Measurements from ENCODE around the gene CLEC4M.

CLEC4M gene, protein sequence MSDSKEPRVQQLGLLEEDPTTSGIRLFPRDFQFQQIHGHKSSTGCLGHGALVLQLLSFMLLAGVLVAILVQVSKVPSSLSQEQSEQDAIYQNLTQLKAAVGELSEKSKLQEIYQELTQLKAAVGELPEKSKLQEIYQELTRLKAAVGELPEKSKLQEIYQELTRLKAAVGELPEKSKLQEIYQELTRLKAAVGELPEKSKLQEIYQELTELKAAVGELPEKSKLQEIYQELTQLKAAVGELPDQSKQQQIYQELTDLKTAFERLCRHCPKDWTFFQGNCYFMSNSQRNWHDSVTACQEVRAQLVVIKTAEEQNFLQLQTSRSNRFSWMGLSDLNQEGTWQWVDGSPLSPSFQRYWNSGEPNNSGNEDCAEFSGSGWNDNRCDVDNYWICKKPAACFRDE

DNA sequence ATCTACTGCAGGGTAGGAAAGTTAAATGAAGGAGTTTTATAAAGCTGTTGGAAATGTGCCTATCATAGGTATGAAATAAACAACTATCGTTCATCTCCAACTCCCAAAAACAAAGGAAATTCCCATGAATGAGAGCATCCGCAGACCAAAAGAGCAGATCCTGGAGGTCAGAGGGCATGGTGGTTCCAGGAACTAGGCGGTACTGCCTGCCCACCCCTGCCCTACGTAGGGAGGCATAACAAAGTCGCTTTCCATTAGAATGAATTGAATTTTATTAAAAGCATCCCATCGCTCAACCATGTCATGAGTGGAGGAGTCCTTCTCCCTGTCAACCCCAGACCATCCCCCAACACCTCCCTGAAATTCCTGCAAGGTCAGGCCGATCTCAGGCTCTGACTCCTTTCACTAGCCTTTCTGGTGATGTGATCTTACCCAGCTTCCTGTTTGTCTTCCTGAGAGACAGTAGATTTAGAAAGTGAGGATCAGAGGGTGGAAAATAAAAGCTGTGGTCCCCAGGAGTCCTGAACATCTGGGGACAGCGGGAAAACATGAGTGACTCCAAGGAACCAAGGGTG lies at the start of gene CLEC4M:
CLEC4M (plus strand) TSS at position 525 of the 575 bp plus-strand sequence; CDS start at position 549, 24 bp downstream.
- TF ChIP-seq, protein P1, sequence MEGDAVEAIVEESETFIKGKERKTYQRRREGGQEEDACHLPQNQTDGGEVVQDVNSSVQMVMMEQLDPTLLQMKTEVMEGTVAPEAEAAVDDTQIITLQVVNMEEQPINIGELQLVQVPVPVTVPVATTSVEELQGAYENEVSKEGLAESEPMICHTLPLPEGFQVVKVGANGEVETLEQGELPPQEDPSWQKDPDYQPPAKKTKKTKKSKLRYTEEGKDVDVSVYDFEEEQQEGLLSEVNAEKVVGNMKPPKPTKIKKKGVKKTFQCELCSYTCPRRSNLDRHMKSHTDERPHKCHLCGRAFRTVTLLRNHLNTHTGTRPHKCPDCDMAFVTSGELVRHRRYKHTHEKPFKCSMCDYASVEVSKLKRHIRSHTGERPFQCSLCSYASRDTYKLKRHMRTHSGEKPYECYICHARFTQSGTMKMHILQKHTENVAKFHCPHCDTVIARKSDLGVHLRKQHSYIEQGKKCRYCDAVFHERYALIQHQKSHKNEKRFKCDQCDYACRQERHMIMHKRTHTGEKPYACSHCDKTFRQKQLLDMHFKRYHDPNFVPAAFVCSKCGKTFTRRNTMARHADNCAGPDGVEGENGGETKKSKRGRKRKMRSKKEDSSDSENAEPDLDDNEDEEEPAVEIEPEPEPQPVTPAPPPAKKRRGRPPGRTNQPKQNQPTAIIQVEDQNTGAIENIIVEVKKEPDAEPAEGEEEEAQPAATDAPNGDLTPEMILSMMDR (conservative IDR thresholded peaks at IDR 0.05; ENCODE audit: low read depth, low read length) = no peak
- H3K4me3 ChIP-seq (ENCODE audit: low read length) = no peak within 1 kb of the TSS
- no peak for DNase-seq (ENCODE audit: low read depth)

DNA sequence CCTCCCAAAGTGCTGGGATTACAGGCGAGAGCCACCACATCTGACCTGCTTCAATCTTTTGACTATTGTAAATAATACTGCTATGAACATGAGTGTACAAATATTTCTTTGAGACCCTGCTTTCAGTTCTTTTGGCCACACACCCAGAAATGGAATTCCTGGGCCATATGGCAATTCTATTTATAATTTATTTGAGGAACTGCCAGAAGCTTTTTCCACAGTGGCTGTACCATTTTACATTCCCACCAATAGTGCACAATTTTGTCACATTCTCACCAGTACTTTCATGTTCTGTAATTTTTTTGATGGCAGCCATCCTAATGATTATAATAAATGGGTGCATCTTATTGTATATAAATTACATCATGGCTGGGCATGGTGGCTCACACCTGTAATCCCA lies 47.4 kb upstream of the CLEC4M start:
- TF ChIP-seq, protein P1 (conservative IDR thresholded peaks at IDR 0.05; ENCODE audit: low read depth, low read length) = no peak
- no peak overlapping the region for H3K4me3 ChIP-seq (ENCODE audit: low read length)
- DNase-seq (ENCODE audit: low read depth) = no peak

DNA sequence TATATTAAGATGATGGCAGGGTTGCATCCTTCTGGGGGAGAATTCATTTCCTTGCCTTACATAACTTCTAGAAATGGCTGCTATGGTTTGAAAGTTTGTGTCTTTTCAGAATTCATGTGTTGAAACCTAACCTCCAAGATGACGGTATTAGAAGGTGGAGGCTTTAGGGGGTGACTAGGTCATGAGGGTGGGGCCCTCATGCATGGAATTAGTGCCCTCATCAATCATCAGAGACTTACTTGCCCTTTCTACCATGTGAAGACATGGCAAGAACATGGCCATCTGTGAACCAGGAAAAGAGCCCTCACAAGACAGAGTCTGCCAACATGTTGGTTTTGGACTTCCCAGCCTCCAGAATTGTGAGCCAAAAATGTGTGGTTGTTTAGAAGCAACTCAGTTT lies 46.3 kb upstream of the CLEC4M start:
- no peak overlapping the region for H3K4me3 ChIP-seq (ENCODE audit: low read length)
- TF ChIP-seq, protein P1 (conservative IDR thresholded peaks at IDR 0.05; ENCODE audit: low read depth, low read length) = no peak

DNA sequence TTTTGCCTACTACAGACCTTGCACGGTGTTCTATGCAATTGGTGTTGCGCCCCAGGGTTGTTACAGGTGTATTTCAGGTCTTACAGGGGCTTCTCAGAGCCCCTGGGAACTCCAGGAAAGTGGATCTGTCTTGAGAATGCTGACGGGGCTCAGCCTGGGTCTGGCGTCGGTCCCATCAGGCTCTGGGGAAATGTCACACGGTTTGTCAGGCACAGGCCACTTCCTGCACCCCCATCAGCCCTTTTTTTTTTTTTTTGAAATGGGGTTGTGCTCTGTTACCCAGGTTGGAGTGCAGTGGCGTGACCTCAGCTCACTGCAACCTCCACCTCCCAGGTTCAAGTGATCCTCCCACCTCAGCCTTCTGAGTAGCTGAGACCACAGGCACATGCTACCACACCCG lies 44.4 kb upstream of the CLEC4M start:
- DNase-seq (ENCODE audit: low read depth) = no peak
- TF ChIP-seq, protein P1 (conservative IDR thresholded peaks at IDR 0.05; ENCODE audit: low read depth, low read length) = no peak
- H3K4me3 ChIP-seq (ENCODE audit: low read length) = no peak overlapping the region

More for the DNA sequence above, 46.3 kb upstream of the CLEC4M start:
- DNase-seq (ENCODE audit: low read depth) = no peak

DNA sequence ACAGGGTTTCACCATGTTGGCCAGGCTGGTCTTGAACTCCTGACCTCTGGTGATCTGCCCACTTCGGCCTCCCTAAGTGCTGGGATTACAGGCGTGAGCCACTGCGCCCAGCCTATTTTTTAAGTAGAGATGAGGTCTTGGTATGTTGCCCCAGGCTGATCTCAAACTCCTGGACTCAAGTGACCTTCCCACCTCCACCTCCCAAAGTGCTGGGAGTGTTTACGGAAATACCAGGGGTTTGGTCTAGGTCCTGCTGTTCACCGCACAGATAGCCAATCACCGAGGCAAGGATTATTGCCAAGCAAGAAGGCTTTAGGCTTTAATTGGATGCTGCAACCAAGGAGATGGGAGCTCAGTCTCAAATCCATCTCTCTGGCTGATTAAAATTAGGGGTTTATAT lies 42.7 kb upstream of the CLEC4M start:
- TF ChIP-seq, protein P1 (conservative IDR thresholded peaks at IDR 0.05; ENCODE audit: low read depth, low read length) = no peak
- no peak for DNase-seq (ENCODE audit: low read depth)
- no peak overlapping the region for H3K4me3 ChIP-seq (ENCODE audit: low read length)

DNA sequence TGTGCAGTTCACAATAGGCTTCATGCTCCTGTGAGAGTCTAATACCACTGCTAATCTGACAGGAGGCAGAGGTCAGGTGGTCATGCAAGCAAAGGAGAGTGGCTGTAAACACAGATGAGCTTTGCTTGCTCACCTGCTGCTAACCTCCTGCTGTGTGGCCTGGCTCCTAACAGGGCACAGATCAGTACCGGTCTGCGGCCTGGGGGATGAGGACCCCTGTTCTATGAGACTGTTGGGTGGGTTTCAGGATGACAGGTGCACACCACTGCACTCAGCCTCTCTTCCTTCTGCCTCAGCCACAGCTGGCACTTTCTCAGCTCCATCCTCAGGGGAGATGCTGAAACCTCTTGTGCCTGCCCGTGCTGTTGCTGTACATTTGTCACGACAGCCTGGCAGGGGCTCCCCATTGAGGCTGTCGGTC lies 40.8 kb upstream of the CLEC4M start:
- TF ChIP-seq, protein P1 (conservative IDR thresholded peaks at IDR 0.05; ENCODE audit: low read depth, low read length) = no peak
- DNase-seq (ENCODE audit: low read depth) = no peak
- no peak overlapping the region for H3K4me3 ChIP-seq (ENCODE audit: low read length)

DNA sequence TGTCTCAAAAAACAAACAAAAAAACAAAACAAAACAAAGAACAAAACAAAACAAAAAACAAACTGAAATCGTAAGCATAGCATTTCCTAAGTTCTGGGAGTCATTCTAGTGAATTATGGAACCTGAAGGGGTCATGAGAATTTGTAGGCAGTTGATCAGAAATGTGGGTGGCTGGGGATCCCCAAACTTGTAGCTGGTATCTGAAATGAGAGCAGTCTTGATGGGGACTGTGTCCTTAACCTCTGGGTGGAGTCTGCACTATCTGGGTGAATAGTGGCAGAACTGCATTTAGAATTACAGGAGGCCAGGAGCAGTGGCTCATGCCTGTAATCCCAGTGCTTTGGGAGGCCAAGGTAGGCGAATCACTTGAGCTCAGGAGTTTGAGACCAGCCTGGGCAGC lies 37.3 kb upstream of the CLEC4M start:
- no peak for DNase-seq (ENCODE audit: low read depth)
- TF ChIP-seq, protein P1 (conservative IDR thresholded peaks at IDR 0.05; ENCODE audit: low read depth, low read length) = no peak
- H3K4me3 ChIP-seq (ENCODE audit: low read length) = no peak overlapping the region
